Stimulated activated CD8-positive, alpha-beta memory T cell treated with anti-CD3 and anti-CD28 coated beads, Interleukin-2, amount 100 ng/mL, for 48 hours (primary cell): ENCODE data around the gene WDR89.
"Not testable (repeated sequence)": the region's sequence is repeated elsewhere in the genome, so short reads cannot be mapped to it uniquely, and the experiment has no call there.

Experiments
- DNase-seq, 2 donors: peaks; one replicate each; pipeline ENCODE4 v3.0.0-alpha.2; 2020; ENCODE audit warnings: low read depth in 2 of 2

Gene WDR89

DNA sequence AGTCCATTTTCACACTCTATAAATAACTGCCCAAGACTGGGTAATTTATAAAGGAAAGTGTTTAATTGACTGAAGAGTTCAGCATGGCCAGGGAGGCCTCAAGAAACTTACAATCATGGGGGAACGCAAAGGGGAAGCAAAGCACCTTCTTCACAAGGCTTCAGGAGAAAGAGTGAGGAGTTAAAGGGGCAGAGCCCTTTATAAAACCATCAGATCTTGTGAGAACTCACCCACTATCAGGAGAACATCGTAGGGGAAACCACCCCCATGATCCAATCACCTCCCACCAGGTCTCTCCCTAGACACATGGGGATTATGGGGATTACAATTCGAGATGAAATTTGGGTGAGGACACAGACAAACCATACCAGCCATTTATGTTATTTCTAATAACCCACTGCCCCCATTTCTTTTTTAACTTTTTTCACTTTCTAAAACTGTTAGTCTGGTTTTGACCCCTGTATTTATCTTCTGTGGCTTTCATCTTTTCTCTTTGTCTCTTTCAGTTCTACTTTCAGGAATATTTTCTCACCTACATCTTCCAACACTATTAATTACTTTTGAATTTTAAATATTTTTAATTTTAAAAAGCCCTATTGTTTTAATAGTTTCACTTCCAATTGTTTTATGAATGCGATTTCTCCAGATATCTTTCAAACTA lies 44.5 kb downstream of the WDR89 start:
- no peak for DNase-seq

DNA sequence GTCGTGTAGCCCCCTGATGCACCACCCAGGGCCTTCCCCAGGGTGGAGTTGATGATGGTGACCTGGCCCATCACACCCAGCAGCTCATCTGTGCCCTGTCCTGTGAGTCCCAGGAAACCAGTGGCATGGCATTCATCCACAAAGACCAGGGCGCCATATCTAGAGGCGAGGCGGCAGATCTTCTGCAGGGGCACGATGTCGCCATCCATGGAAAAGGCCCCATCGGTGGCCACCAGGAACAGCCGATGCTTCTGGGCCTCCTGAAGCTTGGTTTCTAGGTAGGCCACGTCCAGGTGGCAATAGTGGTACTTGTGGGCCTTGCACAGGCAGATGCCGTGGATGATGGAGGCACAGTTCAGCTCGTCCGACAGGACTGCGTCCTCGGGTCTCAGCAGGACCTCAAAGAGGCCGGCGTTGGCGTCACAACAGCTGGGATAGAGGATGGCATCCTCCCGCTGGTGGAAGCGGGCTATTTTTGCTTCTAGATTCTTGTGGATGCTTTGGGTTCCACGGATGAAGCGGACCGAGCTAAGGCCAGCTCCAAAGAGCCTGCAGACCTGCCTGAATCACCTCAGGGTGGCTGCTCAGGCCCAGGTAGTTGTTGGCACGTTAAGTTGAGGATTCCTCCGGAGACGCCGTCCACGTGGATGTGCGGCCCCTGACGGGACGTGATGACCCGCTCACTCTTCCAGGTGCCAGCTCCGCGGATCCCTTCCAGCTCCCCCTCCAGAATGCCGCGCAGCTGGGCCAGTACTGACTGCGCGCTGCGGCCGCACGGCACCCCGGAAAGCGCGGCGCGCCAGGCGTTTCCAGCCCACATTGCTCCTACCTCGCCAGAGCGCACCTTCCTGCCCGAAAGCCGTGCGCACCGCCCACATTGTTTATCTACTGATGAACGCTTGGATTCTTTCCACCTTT lies 47.0 kb downstream of the WDR89 start:
- DNase-seq = no peak

DNA sequence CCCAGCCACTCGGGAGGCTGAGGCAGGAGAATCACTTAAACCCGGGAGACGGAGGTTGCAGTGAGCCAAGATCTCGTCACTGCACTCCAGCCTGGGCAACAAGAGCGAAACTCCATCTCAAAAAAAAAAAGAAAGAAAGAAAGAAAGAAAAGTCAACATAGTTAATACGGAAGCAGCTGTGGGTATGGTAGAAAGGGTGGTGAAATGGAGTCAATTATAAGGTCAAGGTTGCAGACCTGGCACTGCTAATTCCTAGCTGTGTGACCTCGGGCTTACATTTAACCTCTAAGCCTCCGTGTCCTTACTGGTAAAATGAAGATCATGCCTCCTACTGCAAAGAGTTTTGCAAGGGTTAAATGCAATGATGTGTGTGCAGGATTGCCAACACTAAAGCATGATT lies 58.6 kb downstream of the WDR89 start:
- DNase-seq = not testable (repeated sequence)

DNA sequence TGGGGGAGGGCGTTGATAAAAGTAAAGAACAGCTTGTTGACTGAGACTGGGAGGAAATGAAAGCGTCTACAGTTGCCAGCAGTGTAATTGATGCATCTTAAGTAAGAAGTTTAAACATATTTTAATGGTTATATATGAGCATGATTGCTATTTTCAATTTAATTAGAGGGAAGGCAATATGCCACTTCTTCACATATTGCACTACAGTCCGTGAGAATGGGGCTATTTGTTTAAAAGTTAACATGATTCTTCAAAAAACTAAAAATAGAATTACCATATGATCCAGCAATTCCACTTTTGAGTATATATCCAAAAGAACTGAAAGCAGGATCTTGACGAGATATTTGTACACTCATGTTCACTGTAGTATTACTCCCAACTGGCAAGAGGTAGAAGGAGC lies 60.2 kb downstream of the WDR89 start:
- DNase-seq = no peak

DNA sequence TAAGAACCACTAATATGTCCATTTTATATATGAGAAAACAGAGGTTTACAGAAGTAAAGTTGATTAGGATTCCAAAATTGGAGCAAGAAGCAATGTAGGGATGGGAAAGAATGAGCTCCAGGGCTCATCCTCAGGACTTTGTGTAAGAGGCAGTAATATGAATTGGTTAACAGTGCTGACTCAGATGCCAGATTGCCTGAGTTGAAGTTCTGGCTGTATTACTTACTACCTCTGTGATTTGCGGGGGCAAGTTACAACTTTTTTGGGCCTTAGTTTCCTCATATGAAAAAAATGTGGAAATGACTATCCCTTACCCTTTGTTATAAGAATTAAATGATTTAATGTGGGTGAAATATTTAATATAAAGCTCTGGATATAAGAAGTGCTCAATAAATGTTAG lies 63.4 kb downstream of the WDR89 start:
- no peak for DNase-seq

DNA sequence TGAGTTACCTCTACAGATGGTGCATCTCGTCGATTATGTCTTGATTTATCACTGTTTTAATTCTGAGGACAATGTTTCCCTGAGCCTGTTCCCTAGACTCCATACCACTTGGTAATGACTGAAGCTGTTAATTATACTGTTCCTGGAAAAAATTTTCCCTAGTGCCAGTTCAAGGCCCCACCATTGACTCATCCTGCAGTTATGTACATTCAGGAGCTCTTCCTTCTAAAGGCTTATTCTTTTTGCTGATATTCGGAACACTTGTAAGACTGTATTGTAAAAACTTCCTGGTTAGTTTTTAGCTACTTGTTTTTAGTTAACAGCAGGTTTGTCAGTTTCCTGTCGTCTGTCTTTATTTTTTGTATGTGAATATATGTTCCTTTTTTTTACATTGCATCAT lies 68.1 kb downstream of the WDR89 start:
- no peak for DNase-seq

DNA sequence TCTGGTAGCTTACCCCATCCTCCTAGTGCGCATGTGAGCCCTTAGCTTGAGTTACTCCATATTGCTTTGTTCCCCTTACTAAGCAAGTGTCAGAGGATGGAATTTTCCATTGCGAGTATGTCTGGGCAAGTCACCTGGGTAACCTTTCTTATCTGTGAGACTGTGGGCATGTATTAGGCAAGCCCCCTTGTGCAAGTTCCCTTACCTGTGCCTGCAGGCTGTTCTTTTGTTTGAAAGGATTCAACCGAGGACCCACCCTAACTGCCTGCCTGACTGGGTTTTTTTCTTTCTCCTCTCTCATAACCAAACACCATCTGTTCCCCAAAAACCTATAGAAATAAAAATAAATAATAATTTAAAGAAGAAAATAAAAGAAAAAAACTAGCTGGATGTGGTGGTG lies 76.2 kb downstream of the WDR89 start:
- no peak for DNase-seq

DNA sequence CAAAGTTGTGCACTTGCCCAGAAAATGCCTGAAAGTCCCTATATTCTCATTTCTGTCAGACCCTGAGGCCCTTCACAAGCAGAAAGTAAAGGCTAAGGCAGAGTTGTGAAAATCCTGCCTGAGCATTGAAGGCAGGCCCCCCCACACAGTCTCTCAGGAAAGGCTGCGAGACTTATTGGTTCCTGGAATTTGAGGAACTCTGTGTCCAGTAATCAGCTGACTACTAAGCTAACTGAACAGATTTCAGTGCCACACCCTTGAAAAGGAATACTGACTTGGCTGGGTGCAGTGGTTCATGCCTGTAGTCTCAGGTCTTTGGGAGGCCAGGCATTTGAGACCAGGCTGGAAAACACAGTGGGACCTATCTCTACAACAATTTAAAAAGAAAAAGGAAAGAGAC lies 77.4 kb downstream of the WDR89 start:
- DNase-seq = no peak

DNA sequence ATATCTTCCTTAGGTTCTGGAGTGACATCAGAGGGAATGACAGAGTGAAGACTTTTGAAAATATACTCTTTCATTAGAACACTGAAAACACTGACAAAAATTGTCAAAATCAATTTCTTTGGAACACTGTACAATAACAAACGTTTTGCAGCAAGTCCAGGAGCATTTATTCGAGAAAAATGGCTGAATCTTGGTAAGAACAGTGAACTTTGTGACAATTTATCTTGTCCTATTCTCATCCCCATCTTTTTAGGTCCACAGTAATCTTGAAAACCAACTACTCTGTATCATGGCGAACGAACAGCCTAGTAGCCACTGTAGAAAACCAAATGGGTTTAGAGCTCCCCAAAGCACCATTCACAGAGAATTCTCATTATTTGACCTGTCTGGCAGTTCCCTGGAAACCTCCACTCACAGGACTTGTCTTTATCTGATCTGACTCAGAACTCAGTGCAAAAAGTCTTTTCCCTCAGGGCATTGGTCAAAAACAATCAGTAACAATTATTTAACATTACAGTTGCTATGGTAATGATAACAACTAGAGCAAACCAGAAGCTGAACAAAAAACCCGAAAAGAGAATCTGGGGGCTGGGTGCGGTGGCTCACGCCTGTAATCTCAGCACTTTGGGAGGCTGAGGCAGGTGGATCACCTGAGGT lies 78.2 kb downstream of the WDR89 start:
- DNase-seq = no peak

DNA sequence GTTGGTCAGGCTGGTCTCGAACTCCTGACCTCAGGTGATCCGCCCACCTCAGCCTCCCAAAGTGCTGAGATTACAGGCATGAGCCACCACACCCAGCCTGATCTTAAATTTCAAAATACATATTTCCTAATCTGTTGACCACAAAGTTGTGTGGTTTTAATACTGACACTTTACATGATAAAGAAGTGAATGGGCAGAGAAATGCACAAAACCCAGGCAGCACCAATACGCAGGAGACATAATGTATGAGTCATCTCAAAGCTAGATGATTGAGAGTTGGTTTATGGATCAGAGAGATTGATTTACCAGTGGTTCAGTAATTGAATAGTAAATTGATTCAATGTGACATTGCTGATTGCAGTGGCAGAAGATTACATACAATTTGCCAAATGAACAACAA lies 79.3 kb downstream of the WDR89 start:
- no peak for DNase-seq

DNA sequence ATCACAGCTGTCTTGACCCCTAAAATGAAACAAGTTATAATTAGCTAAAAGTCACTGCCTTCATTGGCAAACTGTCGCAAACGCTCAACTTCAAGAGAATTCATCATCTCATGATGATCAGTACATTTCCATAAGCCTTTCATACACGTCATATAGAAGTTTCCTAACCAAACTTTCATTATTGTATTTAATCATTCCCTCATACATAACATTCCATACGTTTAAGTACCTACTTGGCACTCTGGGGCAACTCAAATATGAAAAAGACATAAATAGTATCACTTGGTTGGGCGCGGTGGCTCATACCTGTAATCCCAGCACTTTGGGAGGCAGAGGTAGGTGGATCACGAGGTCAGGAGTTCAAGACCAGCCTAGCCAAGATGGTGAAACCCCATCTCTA lies 86.1 kb downstream of the WDR89 start:
- DNase-seq = peak in 1 of 2 donors; percentile 8

DNA sequence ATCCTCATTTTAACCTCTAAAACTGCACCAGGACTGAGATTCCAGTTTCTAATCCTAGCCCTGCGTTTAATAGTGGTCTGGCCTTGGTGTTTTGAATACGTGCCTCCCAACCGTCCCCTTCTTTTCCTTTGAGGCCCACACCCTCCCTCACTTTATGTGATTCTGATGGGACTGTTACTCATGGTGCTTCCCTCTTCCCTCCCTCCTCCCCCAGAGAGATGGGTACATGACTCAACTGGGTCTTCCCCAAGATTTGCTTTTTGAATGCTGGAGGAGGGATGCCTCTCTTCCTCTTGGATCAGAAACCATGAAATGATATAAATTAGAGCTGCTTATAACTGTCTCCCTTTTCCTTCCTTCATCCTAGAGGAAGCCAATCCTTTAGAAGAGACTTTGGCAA lies 90.3 kb downstream of the WDR89 start:
- DNase-seq = no peak

DNA sequence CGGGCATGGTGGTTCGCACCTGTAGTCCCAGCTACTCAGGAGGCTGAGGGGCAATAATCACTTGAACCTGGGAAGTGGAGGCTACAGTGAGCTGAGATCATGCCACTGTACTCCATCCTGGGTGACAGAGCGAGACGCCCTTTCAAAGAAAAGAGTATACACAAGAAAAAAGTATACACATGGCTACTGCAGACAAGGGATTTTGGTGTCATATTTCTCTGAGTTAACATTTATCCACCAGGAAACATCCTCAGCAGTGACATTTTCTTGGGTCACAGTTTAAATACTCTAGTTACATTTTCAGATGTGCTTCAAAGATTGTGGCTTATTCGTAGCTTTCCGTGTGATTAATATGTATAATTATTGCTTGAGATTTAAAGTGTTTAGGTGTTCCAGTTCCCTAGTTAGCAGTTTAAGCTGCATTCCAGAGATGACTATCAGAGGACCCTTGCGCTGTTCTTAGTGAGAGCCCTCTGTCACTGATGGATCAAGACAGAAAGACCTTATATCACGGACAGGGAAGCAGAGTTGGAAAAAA lies 93.8 kb downstream of the WDR89 start:
- DNase-seq = no peak
